ENCODE results near the gene MRPL42. TPM values are rescaled to one million over a fixed set of nuclear protein-coding genes. Genes with fewer than 3 reads are reported as not detected.

Gene MRPL42
- total RNA-seq (10 to 100 TPM; 34.9 to 72.7 (median 47.9) TPM), polyA plus RNA-seq (10 to 100 TPM; 22.4 to 39.9 TPM)
- long read RNA-seq, donor 1, full-length matches to known transcripts = 92 of 107 reads
- long read RNA-seq, donor 1, partial matches to known transcripts = 6 of 107 reads
- long read RNA-seq, donor 1, other reads (novel, unspliced or antisense) = 9 of 107 reads
- long read RNA-seq, donor 2, full-length matches to known transcripts = 42 of 42 reads
- long read RNA-seq, donor 2, partial matches to known transcripts = 0 of 42 reads
- long read RNA-seq, donor 2, other reads (novel, unspliced or antisense) = 0 of 42 reads
- long read RNA-seq, donor 3, full-length matches to known transcripts = 39 of 43 reads
- long read RNA-seq, donor 3, partial matches to known transcripts = 2 of 43 reads
- long read RNA-seq, donor 3, other reads (novel, unspliced or antisense) = 2 of 43 reads

DNA sequence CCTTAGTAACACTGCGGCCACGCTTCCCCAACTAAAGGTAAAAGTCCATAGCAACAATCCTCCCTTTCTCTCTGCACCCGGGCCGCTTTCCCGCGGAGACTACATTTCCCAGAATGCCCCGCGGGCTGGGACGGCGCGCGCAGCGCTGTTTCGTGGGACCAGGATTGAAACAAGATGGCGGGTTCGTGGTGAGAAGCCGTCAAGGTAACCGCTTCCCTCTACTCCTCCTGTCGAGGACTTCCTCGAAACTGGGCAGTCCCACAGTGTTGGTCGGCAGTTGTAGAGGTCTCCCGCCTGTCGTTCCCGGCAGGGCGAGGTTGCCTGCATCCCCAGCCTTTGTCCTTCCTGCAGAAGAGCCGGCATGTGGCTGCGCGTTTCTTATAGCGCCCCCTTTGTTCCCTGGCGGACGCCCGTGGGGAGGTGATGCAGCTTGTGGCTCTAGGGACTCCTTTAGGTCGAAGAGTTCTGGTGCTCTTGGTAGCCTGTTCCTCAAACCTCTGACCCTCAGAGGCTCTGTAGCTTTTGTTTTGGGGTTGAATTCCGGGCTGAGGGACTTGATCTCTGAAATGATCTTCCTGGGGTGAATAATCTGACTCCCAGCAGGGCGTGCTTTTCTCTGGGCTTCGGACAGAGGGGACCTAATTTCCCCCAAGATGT is at the start of gene MRPL42:
Gene MRPL42 (plus strand): TSS at position 164 of the 657 bp plus-strand sequence. CDS start 1,772 bp downstream, outside the sequence.
- intact Hi-C loops (cut with DNase I) = no loop called here
- no peaks in the 10 kb centered on the region for H3K36me3 ChIP-seq
- 0 to 1% (median 0%) methylated on average over 35 to 36 of the region's 36 CpGs for WGBS, 3 donors
- peak within 1 kb of the TSS; percentile 84 for H3K4me3 ChIP-seq
- DNase-seq = peak; percentile 83 to 94 (median 89)
- no peaks in the 10 kb centered on the region for H3K4me1 ChIP-seq (ENCODE audit: insufficient read depth)
- H3K27ac ChIP-seq = peak within 1 kb of the TSS; percentile 65 to 84
- TF ChIP-seq POLR2A (IDR thresholded peaks at IDR 0.05) = peak; percentile 76
- no peak for TF ChIP-seq EP300 (IDR thresholded peaks at IDR 0.05)
- TF ChIP-seq, protein P1, sequence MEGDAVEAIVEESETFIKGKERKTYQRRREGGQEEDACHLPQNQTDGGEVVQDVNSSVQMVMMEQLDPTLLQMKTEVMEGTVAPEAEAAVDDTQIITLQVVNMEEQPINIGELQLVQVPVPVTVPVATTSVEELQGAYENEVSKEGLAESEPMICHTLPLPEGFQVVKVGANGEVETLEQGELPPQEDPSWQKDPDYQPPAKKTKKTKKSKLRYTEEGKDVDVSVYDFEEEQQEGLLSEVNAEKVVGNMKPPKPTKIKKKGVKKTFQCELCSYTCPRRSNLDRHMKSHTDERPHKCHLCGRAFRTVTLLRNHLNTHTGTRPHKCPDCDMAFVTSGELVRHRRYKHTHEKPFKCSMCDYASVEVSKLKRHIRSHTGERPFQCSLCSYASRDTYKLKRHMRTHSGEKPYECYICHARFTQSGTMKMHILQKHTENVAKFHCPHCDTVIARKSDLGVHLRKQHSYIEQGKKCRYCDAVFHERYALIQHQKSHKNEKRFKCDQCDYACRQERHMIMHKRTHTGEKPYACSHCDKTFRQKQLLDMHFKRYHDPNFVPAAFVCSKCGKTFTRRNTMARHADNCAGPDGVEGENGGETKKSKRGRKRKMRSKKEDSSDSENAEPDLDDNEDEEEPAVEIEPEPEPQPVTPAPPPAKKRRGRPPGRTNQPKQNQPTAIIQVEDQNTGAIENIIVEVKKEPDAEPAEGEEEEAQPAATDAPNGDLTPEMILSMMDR (IDR thresholded peaks at IDR 0.05) = peak; percentile 44 to 85 (median 74)
- H3K27me3 ChIP-seq = no peaks in the 10 kb centered on the region
- H3K9me3 ChIP-seq = no peaks in the 10 kb centered on the region

DNA sequence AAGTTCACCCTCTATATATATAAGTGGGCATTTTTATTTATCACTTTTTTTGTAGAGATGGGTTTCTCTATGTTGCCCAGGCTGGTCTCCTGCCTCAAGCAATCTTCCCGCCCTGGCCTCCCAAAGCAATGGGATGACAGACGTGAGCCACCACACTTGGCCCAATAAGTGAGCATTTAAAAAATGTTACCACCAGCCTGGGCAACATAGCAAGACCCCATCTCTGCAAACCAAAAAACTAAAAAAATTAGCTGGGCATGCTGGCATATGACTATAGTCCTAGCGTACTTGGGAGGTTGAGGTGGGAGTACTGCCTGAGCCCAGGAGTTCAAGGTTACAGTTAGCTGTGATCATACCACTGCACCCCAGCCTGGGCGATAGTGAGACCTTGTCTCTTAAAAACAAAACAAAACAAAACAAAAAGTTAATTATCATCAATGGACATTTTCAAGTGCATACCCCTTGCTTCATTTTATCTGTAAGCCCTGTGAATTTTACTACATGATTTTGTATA is 49.3 kb upstream of the MRPL42 start:
- peaks cover 11% of the 10 kb centered on the region for H3K4me1 ChIP-seq (ENCODE audit: insufficient read depth)

DNA sequence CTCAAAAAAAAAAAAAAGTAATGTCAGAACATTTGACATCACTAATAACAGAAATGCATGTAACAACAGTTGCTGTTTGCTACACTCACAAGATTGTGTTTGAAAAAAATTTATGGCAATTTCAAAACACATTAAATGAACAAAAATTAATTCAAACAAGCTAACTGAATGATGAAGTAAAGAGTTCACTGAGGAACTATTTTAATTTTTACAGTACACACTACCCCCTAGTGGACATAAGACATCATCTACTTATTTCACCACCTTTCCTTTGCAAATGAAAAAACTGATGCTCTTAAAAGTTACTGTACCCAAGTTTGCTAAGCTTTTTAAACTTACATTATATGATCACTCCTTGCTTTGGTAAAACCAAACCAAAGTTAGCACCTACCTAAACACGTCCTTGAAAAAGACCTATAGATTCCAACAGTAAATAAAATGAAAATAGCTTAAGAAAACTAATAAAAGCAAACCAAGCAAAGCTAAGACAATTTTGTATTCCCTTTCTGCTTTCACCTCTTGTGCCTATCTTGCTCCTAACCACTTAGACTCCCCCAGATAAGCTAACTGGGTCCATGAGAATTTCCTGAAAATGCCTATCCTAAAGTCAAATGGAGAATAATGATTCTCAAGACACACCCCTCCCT is 47.8 kb upstream of the MRPL42 start:
- TF ChIP-seq, protein P1 (IDR thresholded peaks at IDR 0.05) = peak in 2 of 3 donors; percentile 48 to 71
- TF ChIP-seq EP300 (IDR thresholded peaks at IDR 0.05) = no peak
- H3K27me3 ChIP-seq = no peaks in the 10 kb centered on the region
- no peak overlapping the region for H3K4me3 ChIP-seq
- no peaks in the 10 kb centered on the region for H3K36me3 ChIP-seq
- 32 to 46% (median 45%) methylated on average over 1 of the region's 1 CpG for WGBS, 3 donors
- H3K27ac ChIP-seq = no peak overlapping the region
- intact Hi-C loops (cut with DNase I) = loop anchor here in 2 of 4 donors (5.0 to 10.0 kb wide), 2 partner anchors 432 to 435 kb away; no protein-coding TSS in a partner anchor
- H3K4me1 ChIP-seq (ENCODE audit: insufficient read depth) = peaks cover 10% of the 10 kb centered on the region
- H3K9me3 ChIP-seq = no peaks in the 10 kb centered on the region
- no peak for DNase-seq

More for the DNA sequence above, 49.3 kb upstream of the MRPL42 start:
- WGBS, 3 donors = 70 to 77% (median 72%) methylated on average over 4 of the region's 4 CpGs
- no peaks in the 10 kb centered on the region for H3K27me3 ChIP-seq
- no peak overlapping the region for H3K27ac ChIP-seq
- no peak overlapping the region for H3K4me3 ChIP-seq
- no peaks in the 10 kb centered on the region for H3K36me3 ChIP-seq
- intact Hi-C loops (cut with DNase I) = loop anchor here in 2 of 4 donors (5.0 to 10.0 kb wide), 2 partner anchors 431 to 433 kb away; no protein-coding TSS in a partner anchor
- TF ChIP-seq EP300 (IDR thresholded peaks at IDR 0.05) = no peak
- TF ChIP-seq, protein P1 (IDR thresholded peaks at IDR 0.05) = no peak
- TF ChIP-seq POLR2A (IDR thresholded peaks at IDR 0.05) = no peak
- no peaks in the 10 kb centered on the region for H3K9me3 ChIP-seq
- no peak for DNase-seq

DNA sequence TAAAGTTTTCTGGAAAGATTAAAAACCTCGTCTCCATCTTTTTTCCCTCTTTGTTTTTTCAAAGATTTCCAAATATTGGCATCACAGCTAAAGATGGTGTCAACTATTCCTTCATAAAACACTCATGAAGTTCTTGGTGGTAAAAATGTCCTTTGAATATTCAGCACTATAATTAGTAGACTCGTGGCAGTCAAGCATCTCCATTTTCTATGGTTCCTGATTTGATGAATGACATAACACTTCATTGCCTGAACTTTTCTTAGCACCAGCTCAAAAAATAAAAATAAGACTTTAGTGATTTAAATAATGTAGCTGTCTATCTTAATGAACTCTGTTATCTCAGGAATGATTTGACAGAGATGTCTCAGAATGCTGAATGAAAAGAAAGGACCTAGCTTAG is 45.3 kb upstream of the MRPL42 start:
- DNase-seq = no peak
- 69 to 79% (median 71%) methylated on average over 2 of the region's 2 CpGs for WGBS, 3 donors
- no peak for TF ChIP-seq EP300 (IDR thresholded peaks at IDR 0.05)
- TF ChIP-seq, protein P1 (IDR thresholded peaks at IDR 0.05) = no peak
- TF ChIP-seq POLR2A (IDR thresholded peaks at IDR 0.05) = no peak
- H3K4me3 ChIP-seq = no peak overlapping the region
- intact Hi-C loops (cut with DNase I) = no loop called here
- H3K36me3 ChIP-seq = no peaks in the 10 kb centered on the region
- peaks cover 13% of the 10 kb centered on the region for H3K4me1 ChIP-seq (ENCODE audit: insufficient read depth)
- no peak overlapping the region for H3K27ac ChIP-seq
- no peaks in the 10 kb centered on the region for H3K27me3 ChIP-seq
- no peaks in the 10 kb centered on the region for H3K9me3 ChIP-seq
